Measurements from ENCODE around the gene IGFBP7. TPM values are rescaled to one million over a fixed set of nuclear protein-coding genes. Genes with fewer than 3 reads are reported as not detected.

Gene IGFBP7
- total and polyA plus RNA-seq, 10 of the 15 experiments (the other 5 are each of a cell fraction or from before 2014, with no cell fraction given): 0.69 to 1.9 (median 1.4) TPM; not detected in 5

DNA sequence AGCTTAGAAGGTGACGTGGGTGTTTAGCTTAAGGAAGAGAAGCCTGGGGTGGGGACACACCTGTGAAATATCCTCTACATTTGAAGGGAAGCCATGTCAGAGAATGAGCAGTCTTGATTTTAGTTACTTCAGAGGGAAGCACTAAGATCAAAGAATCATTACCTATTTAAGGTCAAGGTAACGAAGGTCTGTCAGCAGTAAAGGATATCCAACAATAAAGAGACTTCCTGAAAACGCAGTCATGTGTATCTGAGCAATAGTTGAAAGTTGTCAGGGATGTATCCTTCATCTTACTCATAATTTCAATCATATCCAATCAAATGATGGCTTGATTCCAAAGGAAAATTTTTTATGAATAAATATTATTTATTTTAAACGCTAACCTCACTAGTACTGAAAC lies 33.5 kb downstream of the IGFBP7 start:
- Histone ChIP-seq H3K36me3 (ENCODE audit: control insufficient read depth in 2 of 2, insufficient read depth in 2 of 2, low read length in 1 of 2) (no peaks in the 10 kb centered on the region), H3K4me3 (no peak overlapping the region), H3K9ac (ENCODE audit: control insufficient read depth, insufficient read depth, low read length) (no peak overlapping the region), H3K79me2 (ENCODE audit: control insufficient read depth, insufficient read depth, low read length) (no peaks in the 10 kb centered on the region), H3K4me2 (ENCODE audit: control insufficient read depth, insufficient read depth) (no peak overlapping the region), H3K27me3 (replicated peaks in 1 of 2; ENCODE audit: control insufficient read depth in 2 of 2, insufficient read depth in 2 of 2, low read length in 1 of 2) (no peaks in the 10 kb centered on the region), H3K4me1 (ENCODE audit: control insufficient read depth, insufficient read depth, low read length) (no peaks in the 10 kb centered on the region), H2AFZ (ENCODE audit: control insufficient read depth, low read depth, low read length) (no peak overlapping the region), H4K20me1 (ENCODE audit: control insufficient read depth, insufficient read depth) (no peaks in the 10 kb centered on the region), H3K27ac (ENCODE audit: control insufficient read depth, insufficient read depth) (no peak overlapping the region), H3K9me3 (replicated peaks; ENCODE audit: control insufficient read depth, insufficient read depth, low read length) (no peaks in the 10 kb centered on the region)
- TF ChIP-seq CREB1 (IDR thresholded peaks at IDR 0.05; ENCODE audit: low read depth) (no peak), JUND (IDR thresholded peaks at IDR 0.05; ENCODE audit: low read depth, low read length) (no peak), POLR2A (IDR thresholded peaks at IDR 0.05; ENCODE audit: low read depth, low read length) (no peak), KLF5 (IDR thresholded peaks at IDR 0.05; ENCODE audit: partially characterized antibody) (no peak), RAD51 (IDR thresholded peaks at IDR 0.05) (no peak), FOXK2 (IDR thresholded peaks at IDR 0.05) (no peak)
- TF ChIP-seq, protein P1, sequence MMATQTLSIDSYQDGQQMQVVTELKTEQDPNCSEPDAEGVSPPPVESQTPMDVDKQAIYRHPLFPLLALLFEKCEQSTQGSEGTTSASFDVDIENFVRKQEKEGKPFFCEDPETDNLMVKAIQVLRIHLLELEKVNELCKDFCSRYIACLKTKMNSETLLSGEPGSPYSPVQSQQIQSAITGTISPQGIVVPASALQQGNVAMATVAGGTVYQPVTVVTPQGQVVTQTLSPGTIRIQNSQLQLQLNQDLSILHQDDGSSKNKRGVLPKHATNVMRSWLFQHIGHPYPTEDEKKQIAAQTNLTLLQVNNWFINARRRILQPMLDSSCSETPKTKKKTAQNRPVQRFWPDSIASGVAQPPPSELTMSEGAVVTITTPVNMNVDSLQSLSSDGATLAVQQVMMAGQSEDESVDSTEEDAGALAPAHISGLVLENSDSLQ (IDR thresholded peaks at IDR 0.05): no peak
- ChIA-PET CTCF (no interaction called here), RAD21 (ENCODE audit: unreplicated experiment) (no interaction called here), SMC1A (ENCODE audit: uncharacterized antibody, unreplicated experiment) (no interaction called here), POLR2A (interaction anchor here (0.6 kb wide), 1 partner anchor 97 kb away, joined by 4 read pairs; no protein-coding TSS in a partner anchor)
- in situ Hi-C loops (cut with MboI) (no loop called here), intact Hi-C loops (cut with micrococcal nuclease; ENCODE audit: unreplicated experiment) (no loop called here)
- FAIRE-seq (no peak), ATAC-seq (no peak), DNase-seq (ENCODE audit: low read depth, low spot score) (no peak)
- no TSS peak for BruUV-seq (replicated peaks)
- 8% methylated on average over 4 of the region's 4 CpGs for WGBS (ENCODE audit: insufficient coverage, insufficient replicate concordance, low lambda C conversion rate, missing lambda C conversion rate)

GRCh38 chr4:57075367-57075766 lies 34.8 kb downstream of the IGFBP7 start:
- DNase-seq (ENCODE audit: low read depth, low spot score) (no peak), FAIRE-seq (no peak), ATAC-seq (no peak)
- ChIA-PET POLR2A (no interaction called here), CTCF (no interaction called here), SMC1A (ENCODE audit: uncharacterized antibody, unreplicated experiment) (interaction anchor here (0.8 kb wide), 1 partner anchor 14 kb away, joined by 3 read pairs; no protein-coding TSS in a partner anchor), RAD21 (ENCODE audit: unreplicated experiment) (no interaction called here)
- in situ Hi-C loops (cut with MboI) (no loop called here), intact Hi-C loops (cut with micrococcal nuclease; ENCODE audit: unreplicated experiment) (no loop called here)
- Histone ChIP-seq H3K79me2 (ENCODE audit: control insufficient read depth, insufficient read depth, low read length) (no peaks in the 10 kb centered on the region), H2AFZ (ENCODE audit: control insufficient read depth, low read depth, low read length) (no peak overlapping the region), H3K36me3 (ENCODE audit: control insufficient read depth in 2 of 2, insufficient read depth in 2 of 2, low read length in 1 of 2) (no peaks in the 10 kb centered on the region), H3K9ac (ENCODE audit: control insufficient read depth, insufficient read depth, low read length) (no peak overlapping the region), H3K9me3 (replicated peaks; ENCODE audit: control insufficient read depth, insufficient read depth, low read length) (no peaks in the 10 kb centered on the region), H4K20me1 (ENCODE audit: control insufficient read depth, insufficient read depth) (no peaks in the 10 kb centered on the region), H3K4me2 (ENCODE audit: control insufficient read depth, insufficient read depth) (no peak overlapping the region), H3K27ac (ENCODE audit: control insufficient read depth, insufficient read depth) (no peak overlapping the region), H3K4me1 (ENCODE audit: control insufficient read depth, insufficient read depth, low read length) (no peaks in the 10 kb centered on the region), H3K4me3 (no peak overlapping the region), H3K27me3 (replicated peaks in 1 of 2; ENCODE audit: control insufficient read depth in 2 of 2, insufficient read depth in 2 of 2, low read length in 1 of 2) (no peaks in the 10 kb centered on the region)
- TF ChIP-seq, protein P2, sequence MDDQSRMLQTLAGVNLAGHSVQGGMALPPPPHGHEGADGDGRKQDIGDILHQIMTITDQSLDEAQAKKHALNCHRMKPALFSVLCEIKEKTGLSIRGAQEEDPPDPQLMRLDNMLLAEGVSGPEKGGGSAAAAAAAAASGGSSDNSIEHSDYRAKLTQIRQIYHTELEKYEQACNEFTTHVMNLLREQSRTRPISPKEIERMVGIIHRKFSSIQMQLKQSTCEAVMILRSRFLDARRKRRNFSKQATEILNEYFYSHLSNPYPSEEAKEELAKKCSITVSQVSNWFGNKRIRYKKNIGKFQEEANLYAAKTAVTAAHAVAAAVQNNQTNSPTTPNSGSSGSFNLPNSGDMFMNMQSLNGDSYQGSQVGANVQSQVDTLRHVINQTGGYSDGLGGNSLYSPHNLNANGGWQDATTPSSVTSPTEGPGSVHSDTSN (IDR thresholded peaks at IDR 0.05; ENCODE audit: insufficient replicate concordance, low read depth, low read length): no peak
- no peak for TF ChIP-seq ZBTB4 (CRISPR knock-in tag; IDR thresholded peaks at IDR 0.05)
- BruUV-seq (replicated peaks): no TSS peak

All from GM12878 (cell line).